Keratinocyte (primary cell): ENCODE data around the gene MAGEB1. TPM values are rescaled to one million over a fixed set of nuclear protein-coding genes. Genes with fewer than 3 reads are reported as not detected.

Experiments used
- DNase-seq: peaks from one replicate; pipeline ENCODE4 v3.0.0-alpha.2; 2011; ENCODE audit warnings: low read depth, missing footprints, low spot score
- FAIRE-seq: peaks from 2 replicates; lab custom pipeline; 2011; peaks lifted over from hg19 to GRCh38; lab: Jason Lieb, UNC
- H2AFZ ChIP-seq: 2 replicates; pipeline ENCODE4 v1.6.0; 2012; ENCODE audit warnings: low read length, control low read depth, inconsistent platforms; ENCODE audit not compliant: control insufficient read depth
- H3K27ac ChIP-seq: 2 replicates; pipeline ENCODE4 v1.5.1; 2011; ENCODE audit warnings: low read length; ENCODE audit not compliant: control insufficient read depth, insufficient read depth
- H3K27me3 ChIP-seq: 3 replicates; pipeline ENCODE4 v1.6.0; 2011; ENCODE audit warnings: low read length; ENCODE audit not compliant: control insufficient read depth, insufficient read depth; ENCODE audit errors: extremely low read depth
- H3K36me3 ChIP-seq, 2 experiments: 2 replicates in 1 of 2; 3 replicates in 1 of 2; pipeline ENCODE4 v1.5.1; 2011; ENCODE audit warnings: low read length in 2 of 2, mild to moderate bottlenecking in 1 of 2; ENCODE audit not compliant: control insufficient read depth in 2 of 2, insufficient read depth in 2 of 2; ENCODE audit errors: extremely low read depth in 1 of 2
- H3K4me1 ChIP-seq: 3 replicates; pipeline ENCODE4 v1.5.1; 2011; ENCODE audit warnings: low read length; ENCODE audit not compliant: control insufficient read depth, insufficient read depth; ENCODE audit errors: extremely low read depth
- H3K4me2 ChIP-seq: 3 replicates; pipeline ENCODE4 v1.6.0; 2011; ENCODE audit warnings: low read depth, low read length; ENCODE audit not compliant: control insufficient read depth, insufficient read depth; ENCODE audit errors: extremely low read depth
- H3K4me3 ChIP-seq, 3 experiments: fragments of 200-600 bp in 1 of 3; sonication (generic) in 1 of 3; 2 replicates in 2 of 3; 3 replicates in 1 of 3; pipeline ENCODE4 v1.5.1; 2011 to 2016; ENCODE audit warnings: low read length in 3 of 3, mild to moderate bottlenecking in 3 of 3, control low read depth in 2 of 3, inconsistent platforms in 1 of 3, low read depth in 1 of 3, mixed read lengths in 1 of 3, mixed run types in 1 of 3, moderate library complexity in 1 of 3; ENCODE audit not compliant: control insufficient read depth in 2 of 3, insufficient read depth in 2 of 3; ENCODE audit errors: extremely low read depth in 1 of 3
- H3K79me2 ChIP-seq: 2 replicates; pipeline ENCODE4 v1.6.0; 2012; ENCODE audit warnings: low read length; ENCODE audit not compliant: control insufficient read depth, insufficient read depth
- H3K9ac ChIP-seq: 3 replicates; pipeline ENCODE4 v1.6.0; 2011; ENCODE audit warnings: low read length; ENCODE audit not compliant: control insufficient read depth, insufficient read depth; ENCODE audit errors: extremely low read depth
- H3K9me1 ChIP-seq: 3 replicates; pipeline ENCODE4 v1.6.0; 2011; ENCODE audit warnings: low read length; ENCODE audit not compliant: control insufficient read depth, insufficient read depth; ENCODE audit errors: extremely low read depth
- H3K9me3 ChIP-seq: 2 replicates; pipeline ENCODE4 v1.5.1; 2012; ENCODE audit warnings: low read depth, low read length; ENCODE audit not compliant: control insufficient read depth
- H4K20me1 ChIP-seq: 3 replicates; pipeline ENCODE4 v1.6.0; 2011; ENCODE audit warnings: low read length; ENCODE audit not compliant: control insufficient read depth, insufficient read depth; ENCODE audit errors: extremely low read depth
- EZH2 ChIP-seq: IDR thresholded peaks from one replicate; pipeline ENCODE4 v1.6.1; 2012; ENCODE audit warnings: inconsistent platforms, mild to moderate bottlenecking, low read length, moderate library complexity
- dilution Hi-C: fragments of 300-500 bp; cut with MboI; formaldehyde crosslinking; loops from one replicate; pipeline ENCODE4 v1.7.0; 2020; ENCODE audit warnings: low sequenced_read_pairs; ENCODE audit not compliant: extremely low pct_ligation_motif_present
- polyA minus RNA-seq, 3 experiments: library from RNA; depleted of rRNA, polyadenylated mRNA; stranded (reverse); fragments of >200 nt; gene quantifications; 1 replicate in 1 of 3; 2 replicates in 1 of 3; 3 replicates in 1 of 3; pipeline ENCODE4 v1.2.3, GENCODE V29; 2011
- polyA plus RNA-seq, 5 experiments: library from polyadenylated mRNA; depleted of rRNA in 3 of 5; stranded (reverse) in 3 of 5; stranded (forward) in 1 of 5; unstranded in 1 of 5; fragments of >200 nt; gene quantifications; 1 replicate in 1 of 5; 2 replicates in 3 of 5; 3 replicates in 1 of 5; pipeline versions ENCODE4 v1.2.1 to v1.2.3, GENCODE V29; 2011 to 2012; ENCODE audit warnings: missing spikeins in 2 of 5, low read depth in 1 of 5, low replicate concordance in 1 of 5
- TF ChIP-seq, protein P1 (sequence below), 3 experiments: IDR thresholded peaks in 1 of 3; conservative IDR thresholded peaks in 1 of 3; optimal IDR thresholded peaks in 1 of 3; 2 replicates in 2 of 3; 3 replicates in 1 of 3; pipeline versions ENCODE3 to v1.5.1; 2011; ENCODE audit warnings: low read length in 3 of 3, mild to moderate bottlenecking in 3 of 3, moderate library complexity in 2 of 3, control low read depth in 1 of 3, inconsistent platforms in 1 of 3; ENCODE audit not compliant: insufficient read depth in 2 of 3; ENCODE audit errors: extremely low read depth in 1 of 3

The MAGEB1 gene
- polyA plus RNA-seq = not detected in 3 replicates
- not detected for polyA plus RNA-seq (2011; ENCODE audit: low read depth)
- polyA plus RNA-seq (2011; cell fraction: cytosol; rRNA removed) = not detected in 2 replicates
- not detected in 2 replicates for polyA plus RNA-seq (2011; cell fraction: nucleus; rRNA removed)
- not detected in 2 replicates for polyA plus RNA-seq (2012; ENCODE audit: low replicate concordance)
- 0.16 TPM in 1 of 3 replicates, not detected in the others for polyA minus RNA-seq
- not detected for polyA minus RNA-seq (2011; cell fraction: cytosol; rRNA and poly(A)+ RNA removed)
- polyA minus RNA-seq (2011; cell fraction: nucleus; rRNA and poly(A)+ RNA removed) = not detected in 2 replicates

DNA sequence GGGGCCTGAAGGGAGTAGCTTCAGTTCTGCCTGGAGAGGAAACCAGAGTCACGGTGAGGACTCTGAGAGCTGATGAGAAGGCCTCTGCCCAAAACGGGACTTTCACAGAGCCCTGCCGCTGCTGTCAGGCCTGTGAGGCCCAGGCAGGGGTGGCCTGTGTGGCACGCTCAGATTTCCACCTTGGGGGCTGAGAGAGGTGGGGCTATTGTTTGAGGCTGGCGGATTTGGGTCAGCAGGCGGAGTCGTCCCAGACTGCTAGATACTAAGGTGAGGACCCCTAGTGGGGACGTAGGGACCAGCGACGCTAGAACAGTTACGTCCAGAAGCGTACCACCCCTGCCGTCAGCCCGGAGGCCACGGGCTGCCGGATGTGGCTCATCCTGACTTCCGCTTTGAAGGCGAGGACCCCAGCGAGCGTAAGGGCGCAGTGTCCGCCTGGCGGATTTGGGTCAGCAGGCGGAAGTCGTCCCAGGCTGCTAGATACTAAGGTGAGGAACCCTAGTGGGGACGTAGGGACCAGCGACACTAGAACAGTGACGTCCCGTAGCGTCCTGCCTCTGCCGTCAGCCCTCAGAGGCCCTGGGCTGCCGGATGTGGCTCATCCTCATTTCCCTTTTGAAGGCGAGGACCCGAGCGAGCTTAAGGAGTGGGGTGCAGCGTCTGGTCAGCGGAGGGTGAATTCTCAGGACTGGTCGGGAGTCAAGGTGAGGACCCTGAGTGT, at the start of gene MAGEB1:
Gene MAGEB1, plus strand, starts transcription at position 378 of the 721 bp plus-strand sequence. CDS start 3,348 bp downstream, outside the sequence.
- Histone ChIP-seq H3K79me2 (no peaks in the 10 kb centered on the region), H3K27me3 (no peaks in the 10 kb centered on the region), H3K4me2 (no peak within 1 kb of the TSS), H4K20me1 (no peaks in the 10 kb centered on the region), H2AFZ (no peak within 1 kb of the TSS), H3K4me1 (no peaks in the 10 kb centered on the region), H3K4me3 (no peak within 1 kb of the TSS), H3K9ac (no peak within 1 kb of the TSS), H3K36me3 (no peaks in the 10 kb centered on the region), H3K9me3 (peaks cover 4% of the 10 kb centered on the region), H3K27ac (no peak within 1 kb of the TSS), H3K9me1 (no peaks in the 10 kb centered on the region)
- no peak for DNase-seq
- dilution Hi-C loops = no loop called here
- TF ChIP-seq, protein P1, sequence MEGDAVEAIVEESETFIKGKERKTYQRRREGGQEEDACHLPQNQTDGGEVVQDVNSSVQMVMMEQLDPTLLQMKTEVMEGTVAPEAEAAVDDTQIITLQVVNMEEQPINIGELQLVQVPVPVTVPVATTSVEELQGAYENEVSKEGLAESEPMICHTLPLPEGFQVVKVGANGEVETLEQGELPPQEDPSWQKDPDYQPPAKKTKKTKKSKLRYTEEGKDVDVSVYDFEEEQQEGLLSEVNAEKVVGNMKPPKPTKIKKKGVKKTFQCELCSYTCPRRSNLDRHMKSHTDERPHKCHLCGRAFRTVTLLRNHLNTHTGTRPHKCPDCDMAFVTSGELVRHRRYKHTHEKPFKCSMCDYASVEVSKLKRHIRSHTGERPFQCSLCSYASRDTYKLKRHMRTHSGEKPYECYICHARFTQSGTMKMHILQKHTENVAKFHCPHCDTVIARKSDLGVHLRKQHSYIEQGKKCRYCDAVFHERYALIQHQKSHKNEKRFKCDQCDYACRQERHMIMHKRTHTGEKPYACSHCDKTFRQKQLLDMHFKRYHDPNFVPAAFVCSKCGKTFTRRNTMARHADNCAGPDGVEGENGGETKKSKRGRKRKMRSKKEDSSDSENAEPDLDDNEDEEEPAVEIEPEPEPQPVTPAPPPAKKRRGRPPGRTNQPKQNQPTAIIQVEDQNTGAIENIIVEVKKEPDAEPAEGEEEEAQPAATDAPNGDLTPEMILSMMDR (optimal IDR thresholded peaks at IDR 0.05 in 1 of 3, IDR thresholded peaks at IDR 0.05 in 1 of 3, conservative IDR thresholded peaks at IDR 0.05 in 1 of 3; ENCODE audit: extremely low read depth in 1 of 3, insufficient read depth in 2 of 3, low read length in 3 of 3) = no peak
- TF ChIP-seq EZH2 = no peak
- FAIRE-seq = no peak

GRCh38 chrX:30212172-30212571, 34.8 kb upstream of the MAGEB1 start:
- Histone ChIP-seq H3K27ac (no peak overlapping the region), H3K4me1 (no peaks in the 10 kb centered on the region), H4K20me1 (no peaks in the 10 kb centered on the region), H3K4me3 (no peak overlapping the region), H3K27me3 (no peaks in the 10 kb centered on the region), H3K4me2 (no peak overlapping the region), H3K9me1 (no peaks in the 10 kb centered on the region), H3K79me2 (no peaks in the 10 kb centered on the region), H3K9me3 (peaks cover 2% of the 10 kb centered on the region), H2AFZ (no peak overlapping the region), H3K9ac (no peak overlapping the region), H3K36me3 (no peaks in the 10 kb centered on the region)
- no peak for FAIRE-seq
- no peak for DNase-seq
- TF ChIP-seq, protein P1 (optimal IDR thresholded peaks at IDR 0.05 in 1 of 3, IDR thresholded peaks at IDR 0.05 in 1 of 3, conservative IDR thresholded peaks at IDR 0.05 in 1 of 3; ENCODE audit: extremely low read depth in 1 of 3, insufficient read depth in 2 of 3, low read length in 3 of 3) = no peak
- no peak for TF ChIP-seq EZH2
- dilution Hi-C loops = no loop called here
